ENCODE results near the gene CD6. TPM values are rescaled to one million over a fixed set of nuclear protein-coding genes. Genes with fewer than 3 reads are reported as not detected.

Gene CD6
- total RNA-seq, 6 experiments from 2014 or later = 0.29 to 2.4 (median 0.52) TPM

DNA sequence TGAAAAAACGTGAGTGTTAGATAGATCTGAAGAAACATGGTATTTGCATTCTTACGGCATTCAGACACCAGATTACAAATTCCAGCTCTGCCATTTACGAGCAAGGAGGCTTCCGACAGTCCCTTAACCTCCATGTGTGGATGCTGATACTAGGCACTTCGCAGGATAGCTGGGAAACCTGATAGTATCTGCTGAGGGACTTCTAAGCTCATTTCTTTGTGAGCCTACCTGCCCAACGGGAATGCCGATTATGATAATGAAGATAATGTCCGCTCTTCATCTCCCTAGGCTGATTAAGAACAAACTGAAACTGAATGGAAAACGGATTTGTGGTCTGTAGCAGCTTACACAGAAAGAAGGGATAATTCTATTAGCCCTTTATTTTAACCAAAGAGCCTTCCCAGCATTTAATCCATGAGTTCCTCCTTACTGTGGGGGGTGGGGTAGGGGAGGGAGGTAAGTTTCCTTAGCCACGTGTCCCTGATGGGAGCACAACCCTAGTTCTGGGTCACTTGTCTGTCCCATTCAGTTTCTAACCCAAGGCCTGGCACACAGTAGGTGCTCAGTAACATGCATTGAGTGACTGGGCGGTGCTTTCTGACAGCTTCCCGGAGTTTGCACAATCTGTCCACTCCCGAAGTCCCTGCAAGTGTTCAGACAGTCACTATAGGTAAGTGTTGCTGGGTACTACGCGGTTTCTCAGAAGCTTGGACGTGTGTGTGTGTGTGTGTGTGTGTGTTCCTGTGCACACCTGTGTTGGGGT lies 39.2 kb downstream of the CD6 start:
- Histone ChIP-seq H3K27ac (no peak overlapping the region), H3K27me3 (peaks cover 0 to 18% of the 10 kb centered on the region in 2 donors), H3K4me1 (peaks cover 0 to 14% (median 0%) of the 10 kb centered on the region in 4 donors), H3K9me3 (no peaks in the 10 kb centered on the region), H3K4me3 (no peak overlapping the region), H3K36me3 (no peaks in the 10 kb centered on the region)
- no peak for DNase-seq
- ATAC-seq = no peak
- TF ChIP-seq, protein P1, sequence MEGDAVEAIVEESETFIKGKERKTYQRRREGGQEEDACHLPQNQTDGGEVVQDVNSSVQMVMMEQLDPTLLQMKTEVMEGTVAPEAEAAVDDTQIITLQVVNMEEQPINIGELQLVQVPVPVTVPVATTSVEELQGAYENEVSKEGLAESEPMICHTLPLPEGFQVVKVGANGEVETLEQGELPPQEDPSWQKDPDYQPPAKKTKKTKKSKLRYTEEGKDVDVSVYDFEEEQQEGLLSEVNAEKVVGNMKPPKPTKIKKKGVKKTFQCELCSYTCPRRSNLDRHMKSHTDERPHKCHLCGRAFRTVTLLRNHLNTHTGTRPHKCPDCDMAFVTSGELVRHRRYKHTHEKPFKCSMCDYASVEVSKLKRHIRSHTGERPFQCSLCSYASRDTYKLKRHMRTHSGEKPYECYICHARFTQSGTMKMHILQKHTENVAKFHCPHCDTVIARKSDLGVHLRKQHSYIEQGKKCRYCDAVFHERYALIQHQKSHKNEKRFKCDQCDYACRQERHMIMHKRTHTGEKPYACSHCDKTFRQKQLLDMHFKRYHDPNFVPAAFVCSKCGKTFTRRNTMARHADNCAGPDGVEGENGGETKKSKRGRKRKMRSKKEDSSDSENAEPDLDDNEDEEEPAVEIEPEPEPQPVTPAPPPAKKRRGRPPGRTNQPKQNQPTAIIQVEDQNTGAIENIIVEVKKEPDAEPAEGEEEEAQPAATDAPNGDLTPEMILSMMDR (IDR thresholded peaks at IDR 0.05) = no peak
- no peak for TF ChIP-seq POLR2A (IDR thresholded peaks at IDR 0.05)
- intact Hi-C loops (cut with DNase I) = no loop called here
- WGBS (ENCODE audit: insufficient coverage, low coverage, low lambda C conversion rate, missing lambda C conversion rate) = 67% methylated on average over 15 of the region's 16 CpGs

- intact Hi-C loops (cut with DNase I) = no loop called here
- ATAC-seq (peak in 1 of 4 donors; percentile 31), DNase-seq (no peak)
- no peak overlapping the region for H3K27ac ChIP-seq
- H3K4me3 ChIP-seq = no peak overlapping the region
- H3K4me1 ChIP-seq = peaks cover 0 to 14% (median 0%) of the 10 kb centered on the region in 4 donors
- TF ChIP-seq, protein P1 (IDR thresholded peaks at IDR 0.05) = no peak
- no peak for TF ChIP-seq POLR2A (IDR thresholded peaks at IDR 0.05)
- no peaks in the 10 kb centered on the region for H3K36me3 ChIP-seq
- H3K27me3 ChIP-seq = peaks cover 0 to 18% of the 10 kb centered on the region in 2 donors
- H3K9me3 ChIP-seq = no peaks in the 10 kb centered on the region
- 36% methylated on average over 5 of the region's 7 CpGs for WGBS (ENCODE audit: insufficient coverage, low coverage, low lambda C conversion rate, missing lambda C conversion rate)
Observed at GRCh38 chr11:61011229-61011870, 39.9 kb downstream of the CD6 start.

- Histone ChIP-seq H3K4me3 (no peak overlapping the region), H3K4me1 (peaks cover 0 to 14% (median 0%) of the 10 kb centered on the region in 4 donors), H3K9me3 (no peaks in the 10 kb centered on the region), H3K27ac (no peak overlapping the region), H3K36me3 (no peaks in the 10 kb centered on the region), H3K27me3 (peaks cover 0 to 13% of the 10 kb centered on the region in 2 donors)
- DNase-seq (no peak), ATAC-seq (peak in 1 of 4 donors; percentile 22)
- no peak for TF ChIP-seq POLR2A (IDR thresholded peaks at IDR 0.05)
- TF ChIP-seq, protein P1 (IDR thresholded peaks at IDR 0.05) = no peak
- 34% methylated on average over 9 of the region's 12 CpGs for WGBS (ENCODE audit: insufficient coverage, low coverage, low lambda C conversion rate, missing lambda C conversion rate)
- intact Hi-C loops (cut with DNase I) = no loop called here
Observed at GRCh38 chr11:61011950-61012736, 40.7 kb downstream of the CD6 start.

DNA sequence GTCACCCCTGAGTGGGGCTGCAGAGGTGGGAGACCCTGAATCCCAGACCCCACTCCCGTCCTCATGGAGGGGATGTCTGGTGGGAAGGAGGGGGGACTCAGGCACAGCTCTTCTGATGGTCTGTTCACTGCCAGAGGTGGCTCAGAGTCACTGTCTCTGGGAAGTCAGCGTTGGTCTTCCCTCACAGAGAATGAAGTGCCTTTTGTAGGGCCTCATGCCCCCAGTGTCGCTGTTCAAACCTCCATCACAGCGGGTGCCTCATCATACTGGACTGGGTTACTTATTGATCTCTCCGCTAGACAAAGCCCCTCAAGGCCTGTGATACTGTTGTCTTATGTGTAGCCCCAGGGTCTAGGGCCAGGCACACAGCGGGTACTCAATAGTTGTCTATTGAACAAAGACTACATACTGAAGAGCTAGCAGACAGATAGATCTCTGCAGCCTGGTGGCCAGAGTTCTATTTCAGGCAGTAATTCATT lies 41.3 kb downstream of the CD6 start:
- ATAC-seq = no peak
- Histone ChIP-seq H3K27ac (no peak overlapping the region), H3K9me3 (no peaks in the 10 kb centered on the region), H3K4me1 (peaks cover 0 to 7% (median 0%) of the 10 kb centered on the region in 4 donors), H3K4me3 (no peak overlapping the region), H3K36me3 (no peaks in the 10 kb centered on the region), H3K27me3 (peaks cover 0 to 6% of the 10 kb centered on the region in 2 donors)
- no peak for TF ChIP-seq POLR2A (IDR thresholded peaks at IDR 0.05)
- TF ChIP-seq, protein P1 (IDR thresholded peaks at IDR 0.05) = no peak
- 83% methylated on average over 1 of the region's 6 CpGs for WGBS (ENCODE audit: insufficient coverage, low coverage, low lambda C conversion rate, missing lambda C conversion rate)
- no peak for DNase-seq
- intact Hi-C loops (cut with DNase I) = no loop called here

Measured in right lobe of liver (tissue), 6 donors.